Nephron progenitor cell (in vitro differentiated cells): ENCODE data around the gene SRSF4.
"Not testable (repeated sequence)": the region's sequence is repeated elsewhere in the genome, so short reads cannot be mapped to it uniquely, and the experiment has no call there.

Source experiments
- DNase-seq: peaks from one replicate; pipeline ENCODE4 v3.0.0; 2021
- H3K27ac Mint-ChIP-seq: 2 replicates; pipeline ENCODE4 v1.8.0; 2021; ENCODE audit warnings: mild to moderate bottlenecking, moderate library complexity, mixed read lengths
- H3K27me3 Mint-ChIP-seq: 2 replicates; pipeline ENCODE4 v1.8.0; 2021; ENCODE audit warnings: mild to moderate bottlenecking, low read depth, mixed read lengths; ENCODE audit not compliant: poor library complexity
- H3K36me3 Mint-ChIP-seq: 2 replicates; pipeline ENCODE4 v1.8.0; 2021; ENCODE audit warnings: low read depth, mixed read lengths
- H3K4me1 Mint-ChIP-seq: 2 replicates; pipeline ENCODE4 v1.8.0; 2021; ENCODE audit warnings: mixed read lengths
- H3K4me3 Mint-ChIP-seq: 2 replicates; pipeline ENCODE4 v1.8.0; 2021; ENCODE audit warnings: mild to moderate bottlenecking, moderate library complexity, mixed read lengths
- H3K9me3 Mint-ChIP-seq: 2 replicates; pipeline ENCODE4 v1.8.0; 2021; ENCODE audit warnings: mild to moderate bottlenecking, moderate library complexity, mixed read lengths
- TF ChIP-seq, protein P1 (sequence below): fragments of 200-600 bp; sonication (generic); IDR thresholded peaks from 2 replicates; pipeline ENCODE4 v1.5.0; 2021; ENCODE audit warnings: antibody characterized with exemption

SRSF4 gene

GRCh38 chr1:29224356-29224837 lies 42.7 kb upstream of the SRSF4 start:
- Mint-ChIP-seq H3K4me3 (no peak overlapping the region), H3K9me3 (no peaks in the 10 kb centered on the region), H3K27ac (no peak overlapping the region), H3K4me1 (peaks cover 16% of the 10 kb centered on the region), H3K27me3 (peaks cover 2% of the 10 kb centered on the region), H3K36me3 (peaks cover 6% of the 10 kb centered on the region)
- DNase-seq = no peak
- TF ChIP-seq, protein P1, sequence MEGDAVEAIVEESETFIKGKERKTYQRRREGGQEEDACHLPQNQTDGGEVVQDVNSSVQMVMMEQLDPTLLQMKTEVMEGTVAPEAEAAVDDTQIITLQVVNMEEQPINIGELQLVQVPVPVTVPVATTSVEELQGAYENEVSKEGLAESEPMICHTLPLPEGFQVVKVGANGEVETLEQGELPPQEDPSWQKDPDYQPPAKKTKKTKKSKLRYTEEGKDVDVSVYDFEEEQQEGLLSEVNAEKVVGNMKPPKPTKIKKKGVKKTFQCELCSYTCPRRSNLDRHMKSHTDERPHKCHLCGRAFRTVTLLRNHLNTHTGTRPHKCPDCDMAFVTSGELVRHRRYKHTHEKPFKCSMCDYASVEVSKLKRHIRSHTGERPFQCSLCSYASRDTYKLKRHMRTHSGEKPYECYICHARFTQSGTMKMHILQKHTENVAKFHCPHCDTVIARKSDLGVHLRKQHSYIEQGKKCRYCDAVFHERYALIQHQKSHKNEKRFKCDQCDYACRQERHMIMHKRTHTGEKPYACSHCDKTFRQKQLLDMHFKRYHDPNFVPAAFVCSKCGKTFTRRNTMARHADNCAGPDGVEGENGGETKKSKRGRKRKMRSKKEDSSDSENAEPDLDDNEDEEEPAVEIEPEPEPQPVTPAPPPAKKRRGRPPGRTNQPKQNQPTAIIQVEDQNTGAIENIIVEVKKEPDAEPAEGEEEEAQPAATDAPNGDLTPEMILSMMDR = no peak

- peaks cover 6% of the 10 kb centered on the region for H3K36me3 Mint-ChIP-seq
- no peak overlapping the region for H3K27ac Mint-ChIP-seq
- no peak for DNase-seq
- H3K9me3 Mint-ChIP-seq = no peaks in the 10 kb centered on the region
- peaks cover 2% of the 10 kb centered on the region for H3K27me3 Mint-ChIP-seq
- TF ChIP-seq, protein P1 = no peak
- peaks cover 11% of the 10 kb centered on the region for H3K4me1 Mint-ChIP-seq
- H3K4me3 Mint-ChIP-seq = no peak overlapping the region
Observed at GRCh38 chr1:29223521-29223920, 41.8 kb upstream of the SRSF4 start.

GRCh38 chr1:29222686-29223085 lies 41.0 kb upstream of the SRSF4 start:
- TF ChIP-seq, protein P1 = no peak
- H3K27ac Mint-ChIP-seq = no peak overlapping the region
- no peak for DNase-seq
- peaks cover 6% of the 10 kb centered on the region for H3K36me3 Mint-ChIP-seq
- H3K27me3 Mint-ChIP-seq = peaks cover 2% of the 10 kb centered on the region
- H3K4me3 Mint-ChIP-seq = no peak overlapping the region
- peaks cover 11% of the 10 kb centered on the region for H3K4me1 Mint-ChIP-seq
- H3K9me3 Mint-ChIP-seq = no peaks in the 10 kb centered on the region

GRCh38 chr1:29222260-29222659 lies 40.6 kb upstream of the SRSF4 start:
- H3K4me1 Mint-ChIP-seq = peaks cover 15% of the 10 kb centered on the region
- H3K36me3 Mint-ChIP-seq, H3K4me3 Mint-ChIP-seq, H3K9me3 Mint-ChIP-seq, H3K27me3 Mint-ChIP-seq, DNase-seq, H3K27ac Mint-ChIP-seq: not testable (repeated sequence)

DNA sequence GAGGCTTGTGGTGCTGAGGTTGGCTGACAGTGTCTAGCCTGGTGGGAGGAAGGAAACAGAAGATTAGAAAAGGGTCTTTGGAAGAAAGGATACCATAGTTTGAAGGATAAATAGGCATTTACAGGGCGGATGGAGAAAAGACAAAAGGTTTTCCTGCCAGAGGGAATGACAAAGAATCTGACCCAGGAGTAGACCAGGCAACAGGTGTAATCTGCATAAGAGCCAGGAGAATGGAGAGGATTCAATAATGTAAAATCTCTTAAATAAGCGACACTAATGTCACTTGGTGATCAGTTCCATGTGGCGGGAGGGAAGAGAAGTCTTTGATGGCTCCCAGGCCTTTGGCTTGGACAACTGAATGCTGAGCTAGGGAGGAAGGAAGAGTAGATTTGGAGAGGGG lies 39.6 kb upstream of the SRSF4 start:
- Mint-ChIP-seq H3K36me3 (peaks cover 8% of the 10 kb centered on the region), H3K9me3 (no peaks in the 10 kb centered on the region), H3K27ac (no peak overlapping the region), H3K27me3 (peaks cover 2% of the 10 kb centered on the region), H3K4me3 (no peak overlapping the region), H3K4me1 (peaks cover 15% of the 10 kb centered on the region)
- TF ChIP-seq, protein P1 = no peak
- DNase-seq = no peak

DNA sequence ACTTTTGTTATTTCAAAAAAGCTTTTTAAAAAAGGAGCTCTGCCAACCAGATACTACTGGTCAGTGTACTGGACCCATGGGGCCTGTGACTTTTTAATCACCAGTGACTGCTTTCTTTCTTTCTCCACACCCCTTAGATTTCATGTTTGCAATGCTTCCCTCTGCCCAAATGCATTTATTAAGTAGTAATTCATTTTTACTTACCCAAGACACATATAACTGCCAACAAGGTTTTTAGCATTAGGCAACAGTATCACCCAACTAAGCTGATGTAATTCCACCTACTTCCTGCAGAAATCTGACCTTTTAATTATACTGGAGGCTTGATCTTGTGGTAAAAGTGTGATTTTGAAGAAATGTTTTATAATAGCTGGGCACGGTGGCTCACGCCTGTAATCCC lies 36.5 kb upstream of the SRSF4 start:
- H3K4me3 Mint-ChIP-seq = no peak overlapping the region
- H3K27me3 Mint-ChIP-seq = peaks cover 2% of the 10 kb centered on the region
- H3K36me3 Mint-ChIP-seq = peaks cover 28% of the 10 kb centered on the region
- TF ChIP-seq, protein P1 = no peak
- peaks cover 14% of the 10 kb centered on the region for H3K4me1 Mint-ChIP-seq
- H3K9me3 Mint-ChIP-seq = no peaks in the 10 kb centered on the region
- DNase-seq = no peak
- no peak overlapping the region for H3K27ac Mint-ChIP-seq
